IMR-90 (cell line): ENCODE measurements around the gene ABCG4. TPM values are rescaled to one million over a fixed set of nuclear protein-coding genes. Genes with fewer than 3 reads are reported as not detected.

ENCODE experiments used
- ATAC-seq: fragments of 200-7000 bp; cut with Tn5 transposase; 2 replicates; pipeline ENCODE4 v1.9.1; 2020; ENCODE audit warnings: low read depth, mild to moderate bottlenecking, moderate library complexity
- BruUV-seq: library from RNA; stranded (reverse); fragments of 400-500 nt; replicated peaks from 2 replicates; lab custom pipeline; 2021; lab: Mats Ljungman, UMichigan
- CTCF ChIA-PET: fragments of 300-600 bp; formaldehyde crosslinking; extraction: SDS; loops from one replicate; lab custom pipeline; 2021; ENCODE audit warnings: antibody characterized with exemption; lab: Yijun Ruan, JAX
- POLR2A ChIA-PET: fragments of 300-600 bp; sonication (Branson Sonifier 250); formaldehyde crosslinking; loops from one replicate; lab custom pipeline; 2022; ENCODE audit warnings: antibody characterized with exemption; ENCODE audit not compliant: unreplicated experiment; lab: Charles Lee
- DNase-seq: peaks from one replicate; pipeline ENCODE4 v3.0.0; 2013
- H2AFZ ChIP-seq: replicated peaks from 2 replicates; pipeline ENCODE3; 2013; ENCODE audit warnings: low read length, mild to moderate bottlenecking; ENCODE audit not compliant: poor library complexity
- H2AK5ac ChIP-seq: 2 replicates; pipeline ENCODE4 v1.6.1; 2013; ENCODE audit warnings: low read depth, low read length, inconsistent platforms
- H2AK9ac ChIP-seq: replicated peaks from 2 replicates; pipeline ENCODE3; 2013; ENCODE audit warnings: mild to moderate bottlenecking, low read depth, low read length, moderate library complexity; ENCODE audit not compliant: poor library complexity
- H2BK120ac ChIP-seq: 2 replicates; pipeline ENCODE4 v1.6.1; 2013; ENCODE audit warnings: low read depth, low read length, inconsistent platforms
- H2BK15ac ChIP-seq: 3 replicates; pipeline ENCODE4 v1.6.1; 2013; ENCODE audit warnings: low read depth, low read length, inconsistent platforms
- H2BK20ac ChIP-seq: 2 replicates; pipeline ENCODE4 v1.6.1; 2013; ENCODE audit warnings: low read depth, mild to moderate bottlenecking, inconsistent platforms, low read length, moderate library complexity
- H2BK5ac ChIP-seq: 2 replicates; pipeline ENCODE4 v1.6.1; 2013; ENCODE audit warnings: mild to moderate bottlenecking, low read depth, low read length, inconsistent platforms; ENCODE audit not compliant: poor library complexity, severe bottlenecking
- H3K14ac ChIP-seq: replicated peaks from 2 replicates; pipeline ENCODE4 v1.6.1; 2013; ENCODE audit warnings: low read depth, low read length, inconsistent platforms
- H3K18ac ChIP-seq: 2 replicates; pipeline ENCODE4 v1.6.1; 2013; ENCODE audit warnings: low read depth, low read length, control low read depth
- H3K23ac ChIP-seq: 2 replicates; pipeline ENCODE4 v1.6.1; 2013; ENCODE audit warnings: low read depth, low read length, inconsistent platforms
- H3K27ac ChIP-seq: 2 replicates; pipeline ENCODE4 v1.5.1; 2013; ENCODE audit warnings: mild to moderate bottlenecking, control low read depth, low read length; ENCODE audit not compliant: insufficient read depth
- H3K27me3 ChIP-seq: 2 replicates; pipeline ENCODE4 v1.6.1; 2013; ENCODE audit warnings: low read length; ENCODE audit not compliant: control insufficient read depth, insufficient read depth
- H3K36me3 ChIP-seq: 2 replicates; pipeline ENCODE4 v1.6.1; 2013; ENCODE audit warnings: low read length, mixed read lengths; ENCODE audit not compliant: control insufficient read depth, insufficient read depth
- H3K4ac ChIP-seq: 2 replicates; pipeline ENCODE4 v1.6.1; 2013; ENCODE audit warnings: low read depth, low read length, inconsistent platforms
- H3K4me1 ChIP-seq: 2 replicates; pipeline ENCODE4 v1.6.1; 2013; ENCODE audit warnings: low read length, mixed read lengths; ENCODE audit not compliant: control insufficient read depth, insufficient read depth
- H3K4me2 ChIP-seq: 2 replicates; pipeline ENCODE4 v1.6.1; 2013; ENCODE audit warnings: low read depth, mild to moderate bottlenecking, control low read depth, low read length, moderate library complexity
- H3K4me3 ChIP-seq: 2 replicates; pipeline ENCODE4 v1.5.1; 2013; ENCODE audit warnings: low read depth, mild to moderate bottlenecking, control low read depth, low read length, moderate library complexity; ENCODE audit not compliant: insufficient read depth
- H3K56ac ChIP-seq: 2 replicates; pipeline ENCODE4 v1.6.1; 2013; ENCODE audit warnings: low read length, inconsistent platforms; ENCODE audit not compliant: insufficient read depth; ENCODE audit errors: extremely low read depth
- H3K79me1 ChIP-seq, 2 experiments: 2 replicates each; pipeline ENCODE4 v1.6.1; 2013; ENCODE audit warnings: low read length in 2 of 2, inconsistent platforms in 1 of 2, low read depth in 1 of 2
- H3K9ac ChIP-seq: 2 replicates; pipeline ENCODE4 v1.6.1; 2013; ENCODE audit warnings: low read depth, low read length, control low read depth
- H3K9me1 ChIP-seq: 2 replicates; pipeline ENCODE4 v1.6.1; 2013; ENCODE audit warnings: low read length, inconsistent platforms; ENCODE audit not compliant: insufficient read depth
- H3K9me3 ChIP-seq: 2 replicates; pipeline ENCODE4 v1.6.1; 2013; ENCODE audit warnings: low read length; ENCODE audit not compliant: control insufficient read depth, insufficient read depth
- H4K20me1 ChIP-seq: 2 replicates; pipeline ENCODE4 v1.6.1; 2013; ENCODE audit warnings: low read length, inconsistent platforms; ENCODE audit not compliant: insufficient read depth
- H4K5ac ChIP-seq: 2 replicates; pipeline ENCODE4 v1.6.1; 2013; ENCODE audit warnings: mild to moderate bottlenecking, low read depth, low read length, control low read depth
- H4K8ac ChIP-seq, 2 experiments: 2 replicates each; pipeline ENCODE4 v1.6.1; 2013; ENCODE audit warnings: low read depth in 2 of 2, low read length in 2 of 2, control low read depth in 1 of 2, inconsistent platforms in 1 of 2
- H4K91ac ChIP-seq: 2 replicates; pipeline ENCODE4 v1.6.1; 2013; ENCODE audit warnings: low read depth, low read length, inconsistent platforms; ENCODE audit not compliant: insufficient read depth
- BHLHE40 ChIP-seq: fragments of 150-350 bp; IDR thresholded peaks from 2 replicates; pipeline ENCODE4 v1.6.1; 2016; ENCODE audit warnings: mild to moderate bottlenecking, low read depth, low read length
- CEBPB ChIP-seq: IDR thresholded peaks from 2 replicates; pipeline ENCODE4 v1.6.1; 2012; ENCODE audit warnings: low read depth, low read length, improper control_type of control experiment
- CHD1 ChIP-seq: IDR thresholded peaks from 2 replicates; pipeline ENCODE4 v1.6.1; 2012; ENCODE audit warnings: low read depth, low read length, improper control_type of control experiment
- FOS ChIP-seq: fragments of 150-350 bp; IDR thresholded peaks from 2 replicates; pipeline ENCODE4 v1.6.1; 2016; ENCODE audit warnings: low read depth, low read length
- MAFK ChIP-seq: IDR thresholded peaks from 2 replicates; pipeline ENCODE4 v1.6.1; 2012; ENCODE audit warnings: low read depth, low read length, improper control_type of control experiment
- MXI1 ChIP-seq: IDR thresholded peaks from 2 replicates; pipeline ENCODE4 v1.6.1; 2012; ENCODE audit warnings: low read depth, mild to moderate bottlenecking, low read length, moderate library complexity, borderline replicate concordance
- NFE2L2 ChIP-seq: fragments of 150-350 bp; IDR thresholded peaks from 2 replicates; pipeline ENCODE4 v1.6.1; 2016; ENCODE audit warnings: low read depth, mild to moderate bottlenecking, low read length
- POLR2A ChIP-seq: IDR thresholded peaks from 2 replicates; pipeline ENCODE4 v1.6.1; 2012; ENCODE audit warnings: mild to moderate bottlenecking, low read depth, low read length
- RAD21 ChIP-seq: IDR thresholded peaks from 2 replicates; pipeline ENCODE4 v1.6.1; 2012; ENCODE audit warnings: low read length, improper control_type of control experiment
- RCOR1 ChIP-seq: IDR thresholded peaks from 2 replicates; pipeline ENCODE4 v1.6.1; 2012; ENCODE audit warnings: mild to moderate bottlenecking, low read length, improper control_type of control experiment; ENCODE audit not compliant: insufficient replicate concordance
- RFX5 ChIP-seq: IDR thresholded peaks from 2 replicates; pipeline ENCODE4 v1.8.0; 2012; ENCODE audit warnings: low read depth, mild to moderate bottlenecking, low read length, moderate library complexity
- SMC3 ChIP-seq: fragments of 150-350 bp; IDR thresholded peaks from 2 replicates; pipeline ENCODE4 v1.6.1; 2016; ENCODE audit warnings: low read depth, mild to moderate bottlenecking, antibody characterized with exemption, low read length, moderate library complexity
- WGBS, 2 experiments: methylation state at CpG; one replicate each; pipeline versions ENCODE4 v1.1.5 to v1.1.7; 2013; ENCODE audit warnings: missing lambda C conversion rate in 2 of 2; ENCODE audit not compliant: insufficient read length in 1 of 2; ENCODE audit errors: extremely low coverage in 2 of 2; 5-methylcytosine and 5-hydroxymethylcytosine counted together
- dilution Hi-C: fragments of 300-500 bp; cut with HindIII; formaldehyde crosslinking; loops from one replicate; pipeline ENCODE4 v1.14.3; 2018; ENCODE audit warnings: low sequenced_read_pairs; ENCODE audit not compliant: unreplicated experiment
- in situ Hi-C: fragments of 300-500 bp; cut with MboI; formaldehyde crosslinking; loops from 3 replicates; pipeline ENCODE4 v1.14.3; 2019; ENCODE audit warnings: low sequenced_read_pairs, inconsistent platforms, mixed read lengths
- intact Hi-C: fragments of 100-400 bp; cut with micrococcal nuclease; formaldehyde crosslinking; loops from 2 replicates; pipeline ENCODE4 v1.10.0; 2022
- polyA plus RNA-seq, 3 experiments: library from polyadenylated mRNA; depleted of rRNA; stranded (reverse); fragments of >200 nt; gene quantifications; 2 replicates each; pipeline ENCODE4 v1.2.3, GENCODE V29; 2012; ENCODE audit warnings: low replicate concordance in 1 of 3
- total RNA-seq: library from RNA; depleted of rRNA; stranded (reverse); fragments of >200 nt; gene quantifications from 2 replicates; pipeline ENCODE4 v1.2.3, GENCODE V29; 2012
- TF ChIP-seq, protein P1 (sequence below): fragments of 150-350 bp; IDR thresholded peaks from 2 replicates; pipeline ENCODE4 v1.6.1; 2017; ENCODE audit warnings: mild to moderate bottlenecking, antibody characterized with exemption, low read length, low read depth
- TF ChIP-seq, protein P2 (sequence below): conservative IDR thresholded peaks from 2 replicates; pipeline ENCODE4 v1.5.1; 2012; ENCODE audit warnings: mild to moderate bottlenecking, low read depth, low read length, improper control_type of control experiment

ABCG4 gene
- total and polyA plus RNA-seq, 2 of the 4 experiments (the other 2 are of a cell fraction): under 0.01 to 0.26 TPM

GRCh38 chr11:119161871-119162270, 13.0 kb downstream of the ABCG4 start:
- ATAC-seq (no peak), DNase-seq (no peak)
- Histone ChIP-seq H3K9me1 (no peaks in the 10 kb centered on the region), H2AK9ac (no peak overlapping the region), H3K79me1 (no peaks in the 10 kb centered on the region), H3K4me2 (no peak overlapping the region), H3K9me3 (no peaks in the 10 kb centered on the region), H3K27me3 (peaks cover 24% of the 10 kb centered on the region), H4K20me1 (no peaks in the 10 kb centered on the region), H3K4ac (no peak overlapping the region), H2BK20ac (no peak overlapping the region), H2AK5ac (no peak overlapping the region), H2BK120ac (no peak overlapping the region), H3K14ac (no peak overlapping the region), H3K4me1 (peaks cover 2% of the 10 kb centered on the region), H4K91ac (no peak overlapping the region), H3K18ac (no peak overlapping the region), H2BK15ac (no peak overlapping the region), H3K27ac (no peak overlapping the region), H3K36me3 (no peaks in the 10 kb centered on the region), H3K4me3 (no peak overlapping the region), H3K23ac (no peak overlapping the region), H3K9ac (no peak overlapping the region), H4K5ac (no peak overlapping the region), H4K8ac (no peak overlapping the region), H2BK5ac (no peak overlapping the region), H2AFZ (no peak overlapping the region), H3K56ac (no peak overlapping the region)
- ChIA-PET CTCF (no interaction called here), POLR2A (no interaction called here)
- intact Hi-C loops: no loop called here
- BruUV-seq: no TSS peak
- in situ Hi-C loops: no loop called here
- TF ChIP-seq BHLHE40 (no peak), RFX5 (no peak), NFE2L2 (no peak), CHD1 (no peak), RAD21 (no peak), MXI1 (no peak), RCOR1 (no peak), SMC3 (no peak), MAFK (no peak), POLR2A (no peak), CEBPB (no peak), FOS (no peak)
- TF ChIP-seq, protein P1, sequence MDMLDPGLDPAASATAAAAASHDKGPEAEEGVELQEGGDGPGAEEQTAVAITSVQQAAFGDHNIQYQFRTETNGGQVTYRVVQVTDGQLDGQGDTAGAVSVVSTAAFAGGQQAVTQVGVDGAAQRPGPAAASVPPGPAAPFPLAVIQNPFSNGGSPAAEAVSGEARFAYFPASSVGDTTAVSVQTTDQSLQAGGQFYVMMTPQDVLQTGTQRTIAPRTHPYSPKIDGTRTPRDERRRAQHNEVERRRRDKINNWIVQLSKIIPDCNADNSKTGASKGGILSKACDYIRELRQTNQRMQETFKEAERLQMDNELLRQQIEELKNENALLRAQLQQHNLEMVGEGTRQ: no peak
- TF ChIP-seq, protein P2, sequence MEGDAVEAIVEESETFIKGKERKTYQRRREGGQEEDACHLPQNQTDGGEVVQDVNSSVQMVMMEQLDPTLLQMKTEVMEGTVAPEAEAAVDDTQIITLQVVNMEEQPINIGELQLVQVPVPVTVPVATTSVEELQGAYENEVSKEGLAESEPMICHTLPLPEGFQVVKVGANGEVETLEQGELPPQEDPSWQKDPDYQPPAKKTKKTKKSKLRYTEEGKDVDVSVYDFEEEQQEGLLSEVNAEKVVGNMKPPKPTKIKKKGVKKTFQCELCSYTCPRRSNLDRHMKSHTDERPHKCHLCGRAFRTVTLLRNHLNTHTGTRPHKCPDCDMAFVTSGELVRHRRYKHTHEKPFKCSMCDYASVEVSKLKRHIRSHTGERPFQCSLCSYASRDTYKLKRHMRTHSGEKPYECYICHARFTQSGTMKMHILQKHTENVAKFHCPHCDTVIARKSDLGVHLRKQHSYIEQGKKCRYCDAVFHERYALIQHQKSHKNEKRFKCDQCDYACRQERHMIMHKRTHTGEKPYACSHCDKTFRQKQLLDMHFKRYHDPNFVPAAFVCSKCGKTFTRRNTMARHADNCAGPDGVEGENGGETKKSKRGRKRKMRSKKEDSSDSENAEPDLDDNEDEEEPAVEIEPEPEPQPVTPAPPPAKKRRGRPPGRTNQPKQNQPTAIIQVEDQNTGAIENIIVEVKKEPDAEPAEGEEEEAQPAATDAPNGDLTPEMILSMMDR: no peak
- dilution Hi-C loops: no loop called here
- 76% methylated on average over 4 of the region's 8 CpGs; no CpG with 5 or more reads in 1 of the 2 experiments for WGBS, 2 experiments
